Activated CD8-positive, alpha-beta memory T cell treated with anti-CD3 and anti-CD28 coated beads, Interleukin-2, amount 50 U/mL, for 4 hours (primary cell): ENCODE data around the gene NRXN2.

Source experiments
- DNase-seq: peaks from one replicate; pipeline ENCODE4 v3.0.0-alpha.2; 2020

Gene NRXN2

GRCh38 chr11:64621283-64622019, 101.5 kb downstream of the NRXN2 start:
- no peak for DNase-seq

GRCh38 chr11:64620381-64620971, 102.5 kb downstream of the NRXN2 start:
- DNase-seq, result no peak

GRCh38 chr11:64619811-64620380, 103.1 kb downstream of the NRXN2 start:
- DNase-seq, result no peak

- DNase-seq, result no peak
Measured at GRCh38 chr11:64619196-64619595, 103.8 kb downstream of the NRXN2 start.

GRCh38 chr11:64616817-64617216, 106.2 kb downstream of the NRXN2 start:
- DNase-seq, result no peak

GRCh38 chr11:64614917-64615316, 108.1 kb downstream of the NRXN2 start:
- no peak for DNase-seq

GRCh38 chr11:64613648-64614047, 109.3 kb downstream of the NRXN2 start:
- no peak for DNase-seq

- DNase-seq, result no peak
Measured at GRCh38 chr11:64611869-64612646, 110.9 kb downstream of the NRXN2 start.

GRCh38 chr11:64611176-64611575, 111.8 kb downstream of the NRXN2 start:
- DNase-seq, result no peak

- no peak for DNase-seq
Measured at GRCh38 chr11:64610596-64610995, 112.4 kb downstream of the NRXN2 start.

GRCh38 chr11:64609436-64610047, 113.5 kb downstream of the NRXN2 start:
- DNase-seq, result no peak

GRCh38 chr11:64608636-64609035, 114.4 kb downstream of the NRXN2 start:
- no peak for DNase-seq

GRCh38 chr11:64608046-64608445, 115.0 kb downstream of the NRXN2 start:
- DNase-seq, result no peak

- no peak for DNase-seq
Measured at GRCh38 chr11:64607381-64607985, 115.5 kb downstream of the NRXN2 start.

GRCh38 chr11:64606796-64607380, 116.1 kb downstream of the NRXN2 start:
- no peak for DNase-seq

- no peak for DNase-seq
Measured at GRCh38 chr11:64605656-64606585, 117.1 kb downstream of the NRXN2 start.

- no peak for DNase-seq
Measured at GRCh38 chr11:64605244-64605560, 117.8 kb downstream of the NRXN2 start.

- no peak for DNase-seq
Measured at GRCh38 chr11:64604458-64605243, 118.3 kb downstream of the NRXN2 start.

- DNase-seq, result no peak
Measured at GRCh38 chr11:64603411-64604110, 119.4 kb downstream of the NRXN2 start.
